ENCODE data around the gene CDKN2B-AS1. TPM values are rescaled to one million over a fixed set of nuclear protein-coding genes. Genes with fewer than 3 reads are reported as not detected.

The CDKN2B-AS1 gene
- total and polyA plus RNA-seq, 2 of the 13 experiments (the other 11 are each of a cell fraction or from before 2014, with no cell fraction given), result 0.64 to 2.3 TPM

DNA sequence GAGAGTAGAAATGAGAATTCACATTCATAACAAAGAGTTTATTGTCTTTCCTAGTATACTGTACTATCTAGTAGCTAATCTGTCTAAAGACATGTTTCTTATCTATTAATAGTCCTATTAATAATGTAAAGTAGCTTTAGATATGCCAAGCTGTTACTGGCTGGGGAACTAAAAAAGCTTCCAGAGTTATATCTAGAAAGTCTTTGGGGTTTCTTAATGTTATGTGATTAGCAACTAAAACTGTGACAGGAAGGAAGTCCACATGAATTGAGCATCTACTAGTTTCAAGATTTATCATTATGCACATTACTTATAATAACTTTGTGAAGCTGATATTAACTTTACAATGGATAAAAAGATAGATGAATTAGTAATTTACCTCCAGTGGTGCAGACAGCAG is 137.2 kb downstream of the CDKN2B-AS1 start:
- H3K4me2 ChIP-seq (ENCODE audit: low read depth, low read length), result no peak overlapping the region
- POLR2A ChIA-PET, result no interaction called here
- H3K9ac ChIP-seq (ENCODE audit: insufficient read depth, low read depth, low read length), result no peak overlapping the region
- FAIRE-seq, result no peak
- no peaks in the 10 kb centered on the region for H4K20me1 ChIP-seq (ENCODE audit: insufficient read depth, low read length)
- no peak for DNase-seq (ENCODE audit: low spot score)
- no peaks in the 10 kb centered on the region for H3K4me1 ChIP-seq (ENCODE audit: insufficient read depth, low read length)
- TF ChIP-seq NFE2L2 (IDR thresholded peaks at IDR 0.05; ENCODE audit: low read length) (no peak), HHEX (CRISPR knock-in tag; IDR thresholded peaks at IDR 0.05) (no peak), ZFP37 (CRISPR knock-in tag; IDR thresholded peaks at IDR 0.05; ENCODE audit: borderline replicate concordance) (no peak), HNRNPLL (IDR thresholded peaks at IDR 0.05; ENCODE audit: low read depth, low read length, poor library complexity, severe bottlenecking) (no peak), ZNF143 (CRISPR knock-in tag; IDR thresholded peaks at IDR 0.05) (no peak), NFE2L1 (CRISPR knock-in tag; IDR thresholded peaks at IDR 0.05; ENCODE audit: borderline replicate concordance) (no peak), NFRKB (IDR thresholded peaks at IDR 0.05) (no peak), CHCHD3 (CRISPR knock-in tag; IDR thresholded peaks at IDR 0.05) (no peak), NCOA1 (CRISPR knock-in tag; IDR thresholded peaks at IDR 0.05) (no peak), SYNCRIP (IDR thresholded peaks at IDR 0.05; ENCODE audit: insufficient read depth, low read depth, low read length) (no peak), SIX4 (CRISPR knock-in tag; IDR thresholded peaks at IDR 0.05) (no peak), CBFB (CRISPR knock-in tag; IDR thresholded peaks at IDR 0.05) (no peak), DNMT1 (CRISPR knock-in tag; IDR thresholded peaks at IDR 0.05) (no peak), PCBP1 (IDR thresholded peaks at IDR 0.05; ENCODE audit: borderline replicate concordance, low read depth, low read length) (no peak), ZNF124 (CRISPR knock-in tag; IDR thresholded peaks at IDR 0.05) (no peak)
- TF ChIP-seq, protein P1, sequence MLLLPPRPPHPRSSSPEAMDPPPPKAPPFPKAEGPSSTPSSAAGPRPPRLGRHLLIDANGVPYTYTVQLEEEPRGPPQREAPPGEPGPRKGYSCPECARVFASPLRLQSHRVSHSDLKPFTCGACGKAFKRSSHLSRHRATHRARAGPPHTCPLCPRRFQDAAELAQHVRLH (CRISPR knock-in tag; IDR thresholded peaks at IDR 0.05; ENCODE audit: borderline replicate concordance, low read depth), result no peak
- TF ChIP-seq, protein P2, sequence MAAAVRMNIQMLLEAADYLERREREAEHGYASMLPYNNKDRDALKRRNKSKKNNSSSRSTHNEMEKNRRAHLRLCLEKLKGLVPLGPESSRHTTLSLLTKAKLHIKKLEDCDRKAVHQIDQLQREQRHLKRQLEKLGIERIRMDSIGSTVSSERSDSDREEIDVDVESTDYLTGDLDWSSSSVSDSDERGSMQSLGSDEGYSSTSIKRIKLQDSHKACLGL (CRISPR knock-in tag; IDR thresholded peaks at IDR 0.05), result no peak
- H3K27ac ChIP-seq (ENCODE audit: extremely low read length, insufficient read depth, low read length), result no peak overlapping the region
- H3K27me3 ChIP-seq (ENCODE audit: control insufficient read depth in 1 of 2, insufficient read depth in 2 of 2, low read length in 2 of 2), result no peaks in the 10 kb centered on the region
- no peak overlapping the region for H3K4me3 ChIP-seq (replicated peaks in 1 of 3; ENCODE audit: insufficient read depth in 1 of 3, low read depth in 2 of 3, low read length in 3 of 3)
- intact Hi-C loops (cut with micrococcal nuclease; ENCODE audit: unreplicated experiment) (no loop called here), in situ Hi-C loops (cut with HindIII; ENCODE audit: extremely low pct_ligation_motif_present, low pct_unique_long_range_greater_than_20kb) (no loop called here)
- no peak for ATAC-seq
- CTCF ChIA-PET (ENCODE audit: low intra/inter-chr PET ratio, low total read pairs), result no interaction called here
- H3K36me3 ChIP-seq (replicated peaks in 1 of 2; ENCODE audit: control insufficient read depth in 1 of 2, insufficient read depth in 2 of 2, low read length in 2 of 2), result no peaks in the 10 kb centered on the region
- H3K9me3 ChIP-seq (ENCODE audit: low read length), result no peaks in the 10 kb centered on the region
- BruUV-seq (replicated peaks), result no TSS peak
- no peak overlapping the region for H2AFZ ChIP-seq (ENCODE audit: low read length)
- no peaks in the 10 kb centered on the region for H3K79me2 ChIP-seq (ENCODE audit: insufficient read depth, low read length)

Measured in HepG2 (cell line).